ENCODE data around the gene IQCH. TPM values are rescaled to one million over a fixed set of nuclear protein-coding genes. Genes with fewer than 3 reads are reported as not detected.
"Not testable (repeated sequence)": the region's sequence is repeated elsewhere in the genome, so short reads cannot be mapped to it uniquely, and the experiment has no call there.

The IQCH gene
- polyA plus RNA-seq, 3 donors: 0.03 TPM; not detected in 2

GRCh38 chr15:67359431-67360079 lies 105.0 kb downstream of the IQCH start:
- Mint-ChIP-seq H3K9me3 (peaks cover 0 to under 1% (median 0%) of the 10 kb centered on the region in 7 donors), H3K36me3 (no peaks in the 10 kb centered on the region), H3K4me1 (no peaks in the 10 kb centered on the region), H3K4me3 (no peak overlapping the region), H3K27ac (no peak overlapping the region), H3K27me3 (ENCODE audit: low read depth in 3 of 3) (no peaks in the 10 kb centered on the region)
- Histone ChIP-seq H2AFZ (ENCODE audit: insufficient read depth, low read depth, low read length, poor library complexity, severe bottlenecking) (no peak overlapping the region), H3K9ac (ENCODE audit: insufficient read depth, low read length, poor library complexity, severe bottlenecking) (no peak overlapping the region), H3K36me3 (replicated peaks in 1 of 2; ENCODE audit: control insufficient read depth in 1 of 2, insufficient read depth in 2 of 2, low read length in 2 of 2) (no peaks in the 10 kb centered on the region), H3K4me2 (replicated peaks; ENCODE audit: extremely low read depth, low read length, poor library complexity, severe bottlenecking) (no peak overlapping the region), H3K4me3 (replicated peaks in 1 of 3; ENCODE audit: low read depth in 2 of 3, low read length in 3 of 3) (no peak overlapping the region), H3K27ac (ENCODE audit: low read depth in 1 of 2, low read length in 2 of 2) (no peak overlapping the region), H3K27me3 (ENCODE audit: control insufficient read depth in 2 of 2, insufficient read depth in 2 of 2, low read length in 2 of 2) (no peaks in the 10 kb centered on the region), H3K4me1 (ENCODE audit: control insufficient read depth in 1 of 2, insufficient read depth in 2 of 2, low read length in 2 of 2) (no peaks in the 10 kb centered on the region), H3K79me2 (ENCODE audit: insufficient read depth, low read length) (no peaks in the 10 kb centered on the region), H3K9me3 (replicated peaks in 1 of 2; ENCODE audit: control insufficient read depth in 1 of 2, insufficient read depth in 1 of 2, low read length in 2 of 2) (no peaks in the 10 kb centered on the region), H4K20me1 (ENCODE audit: insufficient read depth, low read length) (no peaks in the 10 kb centered on the region)
- 65% methylated on average over 4 of the region's 8 CpGs for WGBS (ENCODE audit: insufficient coverage)
- intact Hi-C loops (cut with micrococcal nuclease): no loop called here
- no peak for TF ChIP-seq CTCF (IDR thresholded peaks at IDR 0.05)
- no peak for DNase-seq

GRCh38 chr15:67361100-67361499 lies 106.5 kb downstream of the IQCH start:
- no peak for DNase-seq
- H3K36me3 Mint-ChIP-seq: no peaks in the 10 kb centered on the region
- no peak overlapping the region for H2AFZ ChIP-seq (ENCODE audit: insufficient read depth, low read depth, low read length, poor library complexity, severe bottlenecking)
- H3K4me3 ChIP-seq (replicated peaks in 1 of 3; ENCODE audit: low read depth in 2 of 3, low read length in 3 of 3): no peak overlapping the region
- no peak overlapping the region for H3K4me2 ChIP-seq (replicated peaks; ENCODE audit: extremely low read depth, low read length, poor library complexity, severe bottlenecking)
- WGBS (ENCODE audit: insufficient coverage): 92% methylated on average over 2 of the region's 2 CpGs
- intact Hi-C loops (cut with micrococcal nuclease): no loop called here
- no peaks in the 10 kb centered on the region for H3K27me3 ChIP-seq (ENCODE audit: control insufficient read depth in 2 of 2, insufficient read depth in 2 of 2, low read length in 2 of 2)
- no peaks in the 10 kb centered on the region for H3K4me1 Mint-ChIP-seq
- no peaks in the 10 kb centered on the region for H3K79me2 ChIP-seq (ENCODE audit: insufficient read depth, low read length)
- TF ChIP-seq CTCF (IDR thresholded peaks at IDR 0.05): no peak
- H3K9ac ChIP-seq (ENCODE audit: insufficient read depth, low read length, poor library complexity, severe bottlenecking): no peak overlapping the region
- no peaks in the 10 kb centered on the region for H3K4me1 ChIP-seq (ENCODE audit: control insufficient read depth in 1 of 2, insufficient read depth in 2 of 2, low read length in 2 of 2)
- no peaks in the 10 kb centered on the region for H3K36me3 ChIP-seq (replicated peaks in 1 of 2; ENCODE audit: control insufficient read depth in 1 of 2, insufficient read depth in 2 of 2, low read length in 2 of 2)
- no peak overlapping the region for H3K4me3 Mint-ChIP-seq
- H3K27me3 Mint-ChIP-seq (ENCODE audit: low read depth in 3 of 3): no peaks in the 10 kb centered on the region
- no peaks in the 10 kb centered on the region for H4K20me1 ChIP-seq (ENCODE audit: insufficient read depth, low read length)
- no peak overlapping the region for H3K27ac ChIP-seq (ENCODE audit: low read depth in 1 of 2, low read length in 2 of 2)
- no peaks in the 10 kb centered on the region for H3K9me3 ChIP-seq (replicated peaks in 1 of 2; ENCODE audit: control insufficient read depth in 1 of 2, insufficient read depth in 1 of 2, low read length in 2 of 2)
- H3K27ac Mint-ChIP-seq: no peak overlapping the region
- no peaks in the 10 kb centered on the region for H3K9me3 Mint-ChIP-seq

- H3K79me2 ChIP-seq (ENCODE audit: insufficient read depth, low read length); H3K27me3 ChIP-seq (ENCODE audit: control insufficient read depth in 2 of 2, insufficient read depth in 2 of 2, low read length in 2 of 2); H4K20me1 ChIP-seq (ENCODE audit: insufficient read depth, low read length); H3K9ac ChIP-seq (ENCODE audit: insufficient read depth, low read length, poor library complexity, severe bottlenecking); H3K27ac ChIP-seq (ENCODE audit: low read depth in 1 of 2, low read length in 2 of 2); H3K36me3 ChIP-seq (replicated peaks in 1 of 2; ENCODE audit: control insufficient read depth in 1 of 2, insufficient read depth in 2 of 2, low read length in 2 of 2); H3K4me1 Mint-ChIP-seq; H3K4me3 Mint-ChIP-seq; H3K4me2 ChIP-seq (replicated peaks; ENCODE audit: extremely low read depth, low read length, poor library complexity, severe bottlenecking); intact Hi-C loops (cut with micrococcal nuclease); H3K27me3 Mint-ChIP-seq (ENCODE audit: low read depth in 3 of 3); H2AFZ ChIP-seq (ENCODE audit: insufficient read depth, low read depth, low read length, poor library complexity, severe bottlenecking); H3K27ac Mint-ChIP-seq; DNase-seq; H3K9me3 ChIP-seq (replicated peaks in 1 of 2; ENCODE audit: control insufficient read depth in 1 of 2, insufficient read depth in 1 of 2, low read length in 2 of 2); H3K36me3 Mint-ChIP-seq; H3K4me1 ChIP-seq (ENCODE audit: control insufficient read depth in 1 of 2, insufficient read depth in 2 of 2, low read length in 2 of 2); H3K9me3 Mint-ChIP-seq; H3K4me3 ChIP-seq (replicated peaks in 1 of 3; ENCODE audit: low read depth in 2 of 3, low read length in 3 of 3): not testable (repeated sequence)
- no CpG with 5 or more reads among the region's 1 CpG for WGBS (ENCODE audit: insufficient coverage)
Measured at GRCh38 chr15:67363712-67364111, 109.1 kb downstream of the IQCH start.
